Activated CD4-positive, alpha-beta T cell treated with anti-CD3 and anti-CD28 coated beads for 36 hours (primary cell): Measurements from ENCODE around the gene YPEL3. TPM values are rescaled to one million over a fixed set of nuclear protein-coding genes. Genes with fewer than 3 reads are reported as not detected.

Source experiments
- ATAC-seq: fragments of 200-7000 bp; cut with Tn5 transposase; one replicate; pipeline ENCODE4 v1.10.0; 2021; ENCODE audit warnings: mild to moderate bottlenecking, moderate library complexity
- CTCF ChIA-PET: fragments of 350-600 bp; sonication (Branson Sonifier 250); formaldehyde crosslinking; loops from one replicate; lab custom pipeline; 2021; ENCODE audit warnings: antibody characterized with exemption; lab: Charles Lee
- POLR2A ChIA-PET: fragments of 350-600 bp; sonication (Branson Sonifier 250); formaldehyde crosslinking; loops from one replicate; lab custom pipeline; 2021; ENCODE audit warnings: antibody characterized with exemption, inconsistent platforms; lab: Charles Lee
- DNase-seq: peaks from one replicate; pipeline ENCODE4 v3.0.0-alpha.2; 2020
- H3K27ac Mint-ChIP-seq: one replicate; pipeline ENCODE4 v1.8.0; 2021; ENCODE audit warnings: mixed read lengths
- H3K27me3 Mint-ChIP-seq: one replicate; pipeline ENCODE4 v1.8.0; 2021; ENCODE audit warnings: mixed read lengths
- H3K36me3 Mint-ChIP-seq: one replicate; pipeline ENCODE4 v1.8.0; 2021; ENCODE audit warnings: low read depth, mixed read lengths
- H3K4me1 Mint-ChIP-seq: one replicate; pipeline ENCODE4 v1.8.0; 2021; ENCODE audit warnings: mixed read lengths
- H3K4me3 Mint-ChIP-seq: one replicate; pipeline ENCODE4 v1.8.0; 2021; ENCODE audit warnings: mild to moderate bottlenecking, moderate library complexity, mixed read lengths
- H3K9me3 Mint-ChIP-seq: one replicate; pipeline ENCODE4 v1.8.0; 2021; ENCODE audit warnings: low read depth, mixed read lengths
- intact Hi-C, 2 experiments: fragments of 100-400 bp; cut with DNase I in 1 of 2; cut with micrococcal nuclease in 1 of 2; formaldehyde crosslinking; loops; one replicate each; pipeline versions ENCODE4 v1.14.2 to v1.15.1; 2022 to 2024; cut with DNase I, micrococcal nuclease
- total RNA-seq, 2 experiments: library from RNA; stranded (reverse); gene quantifications; one replicate each; pipeline ENCODE4 v1.2.3, GENCODE V29; 2021

Gene YPEL3
- total RNA-seq, 2 experiments from 2014 or later: 17.4 to 19.1 TPM

DNA sequence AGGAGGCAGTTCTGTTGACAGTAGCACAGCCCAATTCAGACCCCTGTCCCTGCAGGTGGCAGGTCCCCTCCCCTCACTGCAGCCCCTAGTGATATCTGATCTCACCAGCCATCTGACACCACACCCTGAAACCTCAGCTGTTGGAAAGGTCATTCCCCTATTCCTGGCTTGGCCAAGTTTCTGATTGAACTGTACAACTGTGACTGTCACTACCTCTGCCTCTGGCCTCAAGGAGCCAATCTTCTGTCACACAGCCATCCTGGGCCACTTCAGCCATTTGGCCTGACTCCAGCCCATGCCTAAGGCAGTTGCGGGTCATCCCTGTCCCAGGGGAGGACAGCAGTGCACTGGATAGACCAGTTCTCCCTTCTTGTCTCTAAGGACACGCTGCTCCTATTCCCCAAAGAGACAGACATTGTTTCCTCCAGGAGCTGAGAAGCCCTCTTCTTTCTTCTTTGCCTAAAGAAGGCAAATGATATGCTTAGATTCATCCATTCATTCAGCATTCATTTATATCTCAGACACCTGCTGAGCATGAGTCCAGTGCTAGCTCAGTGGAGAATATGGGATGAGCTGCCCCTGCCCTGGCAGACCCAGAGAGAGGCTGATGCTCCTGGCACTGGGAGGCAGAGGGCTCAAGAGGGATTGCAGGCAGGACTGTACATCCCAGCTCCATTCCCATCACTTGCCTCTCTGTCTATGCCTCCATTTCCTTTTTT is 35.0 kb downstream of the YPEL3 start:
- no peaks in the 10 kb centered on the region for H3K9me3 Mint-ChIP-seq
- CTCF ChIA-PET: interaction anchor here (1.0 kb wide), 1 partner anchor 17 kb away, joined by 3 read pairs; no protein-coding TSS in a partner anchor
- no peak overlapping the region for H3K4me3 Mint-ChIP-seq
- no peak overlapping the region for H3K27ac Mint-ChIP-seq
- H3K27me3 Mint-ChIP-seq: no peaks in the 10 kb centered on the region
- peaks cover 2% of the 10 kb centered on the region for H3K4me1 Mint-ChIP-seq
- no peak for DNase-seq
- peaks cover 16% of the 10 kb centered on the region for H3K36me3 Mint-ChIP-seq
- POLR2A ChIA-PET: no interaction called here
- intact Hi-C loops: loop anchor here (10.0 kb wide), 2 partner anchors 344 to 1136 kb away; partner anchors contain the start of genes RABEP2 (in 1 of the 2) and ZNF771 (in 1 of the 2)
- no peak for ATAC-seq

DNA sequence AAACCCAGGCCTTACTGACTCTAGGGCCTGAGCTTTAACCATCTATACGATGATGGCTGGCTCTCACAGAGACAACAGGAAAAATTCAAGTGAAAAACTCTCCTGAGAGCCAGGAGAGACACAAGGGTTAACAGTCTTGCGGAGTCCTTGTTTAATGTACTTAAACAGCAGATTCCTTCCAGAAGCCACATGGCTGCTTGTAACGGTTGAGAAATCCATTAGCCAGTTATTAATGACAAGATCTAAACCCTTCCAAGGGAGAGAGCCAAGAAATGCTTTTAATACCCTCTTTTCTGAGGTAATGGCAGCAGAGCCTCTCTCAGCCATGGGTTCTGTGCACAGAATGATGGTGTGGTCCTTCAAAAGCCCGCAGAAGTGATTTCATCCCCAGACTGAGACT is 35.7 kb downstream of the YPEL3 start:
- no peaks in the 10 kb centered on the region for H3K27me3 Mint-ChIP-seq
- no peaks in the 10 kb centered on the region for H3K9me3 Mint-ChIP-seq
- ATAC-seq (no peak), DNase-seq (no peak)
- intact Hi-C loops: loop anchor here (10.0 kb wide), 2 partner anchors 344 to 1136 kb away; partner anchors contain the start of genes RABEP2 (in 1 of the 2) and ZNF771 (in 1 of the 2)
- CTCF ChIA-PET: no interaction called here
- peaks cover 11% of the 10 kb centered on the region for H3K36me3 Mint-ChIP-seq
- H3K27ac Mint-ChIP-seq: no peak overlapping the region
- H3K4me3 Mint-ChIP-seq: no peak overlapping the region
- H3K4me1 Mint-ChIP-seq: peaks cover 3% of the 10 kb centered on the region
- POLR2A ChIA-PET: no interaction called here

DNA sequence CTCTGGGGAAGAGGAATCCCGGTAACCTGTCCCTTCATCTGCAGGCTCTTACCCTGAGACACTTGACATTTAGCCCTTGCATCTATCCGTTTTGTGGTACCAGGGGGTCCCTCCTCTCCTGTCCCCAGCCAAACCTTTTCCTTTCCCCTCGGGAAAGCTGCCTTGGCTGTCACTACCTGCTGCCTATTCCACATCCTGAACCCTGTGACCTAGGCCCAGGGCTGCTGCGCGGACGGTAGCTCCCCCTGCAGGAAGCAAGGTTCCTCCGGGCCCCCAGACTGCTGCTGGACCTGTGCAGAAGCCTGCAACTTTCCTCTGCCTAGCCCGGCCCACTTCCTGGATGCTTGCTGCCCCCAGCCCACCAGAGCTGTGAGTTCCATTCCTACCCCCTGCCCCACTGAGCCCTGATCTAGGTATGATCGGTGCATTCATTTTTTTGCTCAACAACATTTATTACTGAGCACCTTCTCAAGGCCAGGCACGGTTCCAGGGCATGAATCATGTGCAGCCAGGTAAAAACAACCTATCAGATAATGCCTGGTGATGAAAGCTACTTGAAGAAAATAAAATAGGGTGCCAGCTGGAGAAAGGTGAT is 41.0 kb downstream of the YPEL3 start:
- peak; percentile 84 for ATAC-seq
- no peaks in the 10 kb centered on the region for H3K9me3 Mint-ChIP-seq
- H3K4me1 Mint-ChIP-seq: peaks cover 25% of the 10 kb centered on the region
- intact Hi-C loops: no loop called here
- H3K27ac Mint-ChIP-seq: no peak overlapping the region
- H3K4me3 Mint-ChIP-seq: peak overlapping the region; percentile 55
- POLR2A ChIA-PET: interaction anchor here (1.0 to 1.1 kb wide), 2 partner anchors 10 to 36 kb away, joined by 3 to 7 read pairs; partner anchors contain the start of genes ALDOA and TBX6
- no peaks in the 10 kb centered on the region for H3K36me3 Mint-ChIP-seq
- H3K27me3 Mint-ChIP-seq: peaks cover 2% of the 10 kb centered on the region
- CTCF ChIA-PET: interaction anchor here (0.7 to 1.8 kb wide), 17 partner anchors 8 to 693 kb away, joined by 3 to 14 read pairs (median 5); partner anchors contain the start of genes ALDOA, PAGR1, PHKG2 and TAOK2
- DNase-seq: peak; percentile 78

DNA sequence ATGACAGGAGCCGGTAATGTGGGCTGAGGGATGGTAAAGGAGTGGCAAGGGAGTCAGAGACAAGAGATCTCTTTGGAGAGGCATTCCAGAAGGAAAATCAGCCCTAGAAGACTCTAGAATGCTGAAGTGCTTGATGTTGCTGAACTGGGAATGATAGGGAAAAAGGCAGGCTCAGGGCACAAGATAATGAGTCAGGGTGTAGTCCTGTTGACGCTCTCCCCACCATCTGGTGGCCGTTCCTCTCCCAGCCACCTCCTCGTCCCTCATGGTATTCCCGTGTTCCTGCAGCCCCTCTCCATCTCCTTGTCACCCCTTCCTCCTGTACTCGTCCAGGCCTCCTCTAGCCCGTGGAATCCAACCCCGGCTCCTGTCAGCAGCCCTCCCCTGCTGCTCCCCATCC is 41.6 kb downstream of the YPEL3 start:
- H3K4me3 Mint-ChIP-seq: peak overlapping the region; percentile 55
- intact Hi-C loops: no loop called here
- H3K27me3 Mint-ChIP-seq: peaks cover 2% of the 10 kb centered on the region
- DNase-seq: no peak
- ChIA-PET CTCF (interaction anchor here (0.7 to 1.6 kb wide), 8 partner anchors 9 to 694 kb away, joined by 3 to 11 read pairs (median 6); partner anchors contain the start of genes ALDOA, PAGR1 and PHKG2), POLR2A (interaction anchor here (1.0 to 1.1 kb wide), 2 partner anchors 11 to 37 kb away, joined by 3 to 7 read pairs; partner anchors contain the start of genes ALDOA and TBX6)
- H3K27ac Mint-ChIP-seq: no peak overlapping the region
- H3K9me3 Mint-ChIP-seq: no peaks in the 10 kb centered on the region
- H3K36me3 Mint-ChIP-seq: no peaks in the 10 kb centered on the region
- H3K4me1 Mint-ChIP-seq: peaks cover 25% of the 10 kb centered on the region
- no peak for ATAC-seq

DNA sequence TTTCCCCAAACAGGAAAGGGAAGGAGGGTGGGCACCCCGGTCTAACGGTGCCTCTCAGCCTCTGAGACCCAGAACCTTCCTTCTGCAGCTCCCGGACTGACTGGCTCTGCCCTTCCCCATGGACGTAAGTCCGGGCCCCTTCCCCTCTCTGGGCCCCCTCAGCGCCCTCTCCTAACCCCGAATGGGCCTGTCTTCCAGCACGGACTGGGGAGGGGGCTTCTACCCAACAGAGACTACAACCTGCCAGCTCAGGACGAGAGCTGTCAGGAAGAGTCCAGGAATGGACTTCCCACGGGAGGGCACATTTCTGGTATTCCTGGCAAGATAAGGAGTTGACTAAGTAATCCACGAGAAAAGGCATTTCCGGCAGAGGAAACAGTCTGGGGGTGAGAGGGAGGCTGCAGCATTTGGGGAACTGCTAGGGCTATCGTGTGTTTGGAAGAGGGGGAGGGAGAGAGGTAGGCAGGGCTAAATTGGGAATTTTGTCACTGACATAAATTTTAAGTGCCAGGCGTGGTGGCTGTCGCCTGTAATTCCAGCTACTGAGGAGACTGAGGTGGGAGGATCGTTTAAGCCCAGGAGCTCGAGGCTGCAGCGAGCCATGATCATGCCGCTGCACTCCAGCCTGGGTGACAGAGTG is 42.5 kb downstream of the YPEL3 start:
- DNase-seq (no peak), ATAC-seq (no peak)
- H3K27ac Mint-ChIP-seq: no peak overlapping the region
- intact Hi-C loops: loop anchor here (1.0 kb wide), 5 partner anchors 12 to 263 kb away; partner anchors contain the start of genes ALDOA (in 2 of the 2), HIRIP3 (in 1 of the 2), KIF22 (in 1 of the 2) and MAPK3 (in 1 of the 2)
- H3K9me3 Mint-ChIP-seq: no peaks in the 10 kb centered on the region
- POLR2A ChIA-PET: interaction anchor here (1.0 to 1.1 kb wide), 3 partner anchors 11 to 81 kb away, joined by 4 to 5 read pairs (median 5); partner anchors contain the start of gene TBX6
- H3K4me1 Mint-ChIP-seq: peaks cover 25% of the 10 kb centered on the region
- no peaks in the 10 kb centered on the region for H3K36me3 Mint-ChIP-seq
- peaks cover 2% of the 10 kb centered on the region for H3K27me3 Mint-ChIP-seq
- CTCF ChIA-PET: interaction anchor here (0.7 to 1.2 kb wide), 5 partner anchors 12 to 353 kb away, joined by 3 to 4 read pairs (median 3); partner anchors contain the start of gene ALDOA
- peak overlapping the region; percentile 78 for H3K4me3 Mint-ChIP-seq

DNA sequence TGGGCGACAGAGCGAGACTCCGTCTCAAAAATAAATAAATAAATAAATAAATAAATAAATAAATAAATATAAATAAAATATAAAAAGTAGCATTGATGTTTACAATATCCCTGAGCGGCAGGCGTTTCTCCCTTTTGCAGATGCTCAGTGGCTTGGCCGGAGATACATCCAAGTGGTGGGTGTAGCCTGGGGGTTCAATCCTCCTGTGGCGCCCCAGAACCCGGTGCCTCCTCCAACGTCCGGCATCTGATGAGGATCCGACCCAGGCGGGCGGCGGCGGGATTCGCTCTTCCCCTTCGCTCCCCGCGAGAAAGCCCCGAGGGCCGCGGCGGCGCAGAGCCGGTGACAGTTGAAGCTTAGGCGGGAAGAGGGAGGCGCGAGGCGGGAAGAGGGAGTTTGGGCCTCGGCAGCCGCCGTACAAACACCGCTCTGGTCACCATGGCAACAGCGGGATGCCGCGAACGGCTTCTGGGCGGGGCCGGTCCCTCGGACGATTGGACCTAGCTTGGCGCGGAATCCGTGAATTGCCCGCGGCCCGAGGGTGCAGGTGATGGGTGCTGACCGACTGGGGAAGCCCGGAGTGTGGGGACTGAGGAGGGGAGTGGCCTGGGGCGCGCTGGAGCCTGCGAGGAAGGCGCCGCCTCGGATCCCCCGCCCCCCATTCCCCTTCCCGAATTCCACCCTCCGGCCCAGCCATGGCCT is 43.2 kb downstream of the YPEL3 start:
- H3K36me3 Mint-ChIP-seq: no peaks in the 10 kb centered on the region
- H3K9me3 Mint-ChIP-seq: no peaks in the 10 kb centered on the region
- H3K4me3 Mint-ChIP-seq: peak overlapping the region; percentile 78
- intact Hi-C loops: loop anchor here (1.0 kb wide), 5 partner anchors 12 to 263 kb away; partner anchors contain the start of genes ALDOA (in 2 of the 2), HIRIP3 (in 1 of the 2), KIF22 (in 1 of the 2) and MAPK3 (in 1 of the 2)
- peak overlapping the region; percentile 72 for H3K27ac Mint-ChIP-seq
- DNase-seq (peak; percentile 95), ATAC-seq (peak; percentile 69)
- H3K27me3 Mint-ChIP-seq: peaks cover 2% of the 10 kb centered on the region
- CTCF ChIA-PET: interaction anchor here (0.7 to 1.3 kb wide), 5 partner anchors 20 to 352 kb away, joined by 3 to 4 read pairs (median 3); no protein-coding TSS in a partner anchor
- POLR2A ChIA-PET: interaction anchor here (1.0 to 1.1 kb wide), 3 partner anchors 12 to 80 kb away, joined by 4 to 5 read pairs (median 5); partner anchors contain the start of gene TBX6
- H3K4me1 Mint-ChIP-seq: peaks cover 25% of the 10 kb centered on the region

DNA sequence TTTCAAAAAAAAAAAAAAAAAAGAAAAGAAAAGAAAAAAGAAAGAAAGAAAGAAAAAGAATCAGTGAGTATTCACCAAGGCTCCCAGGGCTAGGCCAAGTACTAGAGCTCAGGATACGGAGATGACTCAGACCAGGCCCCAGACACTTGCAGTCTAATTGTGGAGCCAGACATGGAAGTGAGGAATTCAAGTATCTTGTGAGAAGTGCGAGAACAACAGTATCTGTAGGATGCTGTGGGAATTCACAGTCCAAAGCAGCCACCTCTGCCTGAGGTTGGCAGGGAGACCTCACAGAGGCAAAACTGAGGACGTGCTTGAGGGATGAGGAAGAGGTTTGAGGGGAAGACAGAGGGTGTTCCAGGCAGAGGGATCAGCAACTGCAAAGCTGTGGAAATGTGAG is 44.5 kb downstream of the YPEL3 start:
- no peak for DNase-seq
- Mint-ChIP-seq H3K9me3 (no peaks in the 10 kb centered on the region), H3K36me3 (no peaks in the 10 kb centered on the region), H3K27me3 (peaks cover 2% of the 10 kb centered on the region), H3K4me3 (peak overlapping the region; percentile 78), H3K27ac (peak overlapping the region; percentile 67), H3K4me1 (peaks cover 25% of the 10 kb centered on the region)
- ChIA-PET CTCF (interaction anchor here (0.7 to 1.3 kb wide), 2 partner anchors 19 to 52 kb away, joined by 3 to 4 read pairs; no protein-coding TSS in a partner anchor), POLR2A (no interaction called here)
- intact Hi-C loops: no loop called here
- no peak for ATAC-seq

DNA sequence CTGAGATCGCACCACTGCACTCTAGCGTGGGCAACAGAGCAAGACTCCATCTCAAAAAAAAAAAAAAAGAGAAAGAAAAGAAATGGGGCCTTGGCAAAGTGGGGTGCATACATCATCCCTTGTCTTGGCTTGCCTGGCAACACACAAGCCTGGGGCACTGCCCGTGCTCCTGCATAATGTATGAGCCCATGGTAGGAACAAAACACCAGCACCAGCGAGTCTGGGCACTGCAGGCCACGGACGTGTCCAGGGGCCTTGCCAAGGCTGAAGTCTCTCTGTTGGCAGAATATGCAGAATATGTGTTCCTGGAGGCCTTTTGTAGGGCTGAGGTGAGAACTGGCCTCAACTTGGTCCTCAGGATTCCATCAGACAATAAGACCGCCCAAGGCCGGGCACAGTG is 46.1 kb downstream of the YPEL3 start:
- POLR2A ChIA-PET: interaction anchor here (0.6 kb wide), 1 partner anchor 13 kb away, joined by 4 read pairs; no protein-coding TSS in a partner anchor

DNA sequence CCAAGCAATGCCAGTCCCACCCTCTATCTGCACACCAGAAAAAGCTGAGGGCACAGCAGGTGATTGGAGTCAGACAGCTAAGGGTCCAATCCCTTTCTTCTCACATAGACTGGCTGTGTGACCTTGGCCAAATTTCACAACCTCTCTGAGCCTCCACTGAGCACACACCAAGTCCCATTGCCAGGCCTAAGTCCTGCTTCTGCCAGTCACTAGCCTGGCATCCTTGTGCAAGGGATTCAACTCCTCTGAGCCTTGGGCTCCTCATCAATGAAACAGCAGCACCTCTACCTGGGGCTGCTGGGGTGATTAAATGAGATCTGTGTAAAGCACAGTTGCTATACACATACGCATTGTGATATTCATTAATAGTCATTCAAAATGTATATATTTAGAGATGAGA is 49.4 kb downstream of the YPEL3 start:
- no peaks in the 10 kb centered on the region for H3K27me3 Mint-ChIP-seq
- no peak for DNase-seq
- H3K4me1 Mint-ChIP-seq: peaks cover 5% of the 10 kb centered on the region
- intact Hi-C loops: no loop called here
- ATAC-seq: no peak
- no peak overlapping the region for H3K27ac Mint-ChIP-seq
- CTCF ChIA-PET: interaction anchor here (4.3 kb wide), 1 partner anchor 14 kb away, joined by 22 read pairs; the partner anchor contains the start of gene TLCD3B
- H3K4me3 Mint-ChIP-seq: no peak overlapping the region
- POLR2A ChIA-PET: no interaction called here
- no peaks in the 10 kb centered on the region for H3K36me3 Mint-ChIP-seq
- no peaks in the 10 kb centered on the region for H3K9me3 Mint-ChIP-seq

More for the DNA sequence above, 46.1 kb downstream of the YPEL3 start:
- Mint-ChIP-seq H3K27ac (no peak overlapping the region), H3K36me3 (no peaks in the 10 kb centered on the region), H3K4me3 (no peak overlapping the region), H3K9me3 (no peaks in the 10 kb centered on the region), H3K4me1 (peaks cover 18% of the 10 kb centered on the region), H3K27me3 (peaks cover 2% of the 10 kb centered on the region)
- no peak for DNase-seq
- no peak for ATAC-seq
- intact Hi-C loops: no loop called here
- CTCF ChIA-PET: interaction anchor here (4.3 kb wide), 1 partner anchor 17 kb away, joined by 22 read pairs; the partner anchor contains the start of gene TLCD3B

DNA sequence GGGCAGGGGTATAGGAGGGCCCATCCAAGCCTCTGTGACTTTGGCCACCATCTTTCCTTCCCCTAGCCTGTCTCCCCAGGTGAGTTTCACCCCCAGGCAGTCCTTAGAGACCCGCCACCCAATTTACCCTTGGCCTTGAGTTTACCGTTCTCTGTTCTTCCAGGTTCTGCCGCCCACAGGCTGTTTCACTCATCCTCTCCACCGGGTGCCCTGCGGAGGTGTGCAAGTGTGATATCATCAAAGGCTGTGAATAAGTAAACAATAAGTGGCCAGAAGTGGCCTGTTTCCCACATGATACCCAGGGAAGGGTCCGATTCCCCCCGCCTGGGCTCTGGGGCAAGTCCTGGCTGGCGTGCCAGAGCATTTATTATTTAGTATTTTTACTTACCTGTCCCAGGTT is 49.8 kb downstream of the YPEL3 start:
- Mint-ChIP-seq H3K9me3 (no peaks in the 10 kb centered on the region), H3K4me3 (no peak overlapping the region), H3K27me3 (no peaks in the 10 kb centered on the region), H3K27ac (no peak overlapping the region), H3K36me3 (no peaks in the 10 kb centered on the region), H3K4me1 (peaks cover 3% of the 10 kb centered on the region)
- ATAC-seq (peak; percentile 30), DNase-seq (no peak)
- POLR2A ChIA-PET: no interaction called here
- CTCF ChIA-PET: no interaction called here
- intact Hi-C loops: no loop called here
